T-helper 22 cell (primary cell): Measurements from ENCODE around the gene PHLPP1.

Source experiments
- DNase-seq: peaks from one replicate; pipeline ENCODE4 v3.0.0-alpha.2; 2020; ENCODE audit warnings: low read depth

PHLPP1 gene

DNA sequence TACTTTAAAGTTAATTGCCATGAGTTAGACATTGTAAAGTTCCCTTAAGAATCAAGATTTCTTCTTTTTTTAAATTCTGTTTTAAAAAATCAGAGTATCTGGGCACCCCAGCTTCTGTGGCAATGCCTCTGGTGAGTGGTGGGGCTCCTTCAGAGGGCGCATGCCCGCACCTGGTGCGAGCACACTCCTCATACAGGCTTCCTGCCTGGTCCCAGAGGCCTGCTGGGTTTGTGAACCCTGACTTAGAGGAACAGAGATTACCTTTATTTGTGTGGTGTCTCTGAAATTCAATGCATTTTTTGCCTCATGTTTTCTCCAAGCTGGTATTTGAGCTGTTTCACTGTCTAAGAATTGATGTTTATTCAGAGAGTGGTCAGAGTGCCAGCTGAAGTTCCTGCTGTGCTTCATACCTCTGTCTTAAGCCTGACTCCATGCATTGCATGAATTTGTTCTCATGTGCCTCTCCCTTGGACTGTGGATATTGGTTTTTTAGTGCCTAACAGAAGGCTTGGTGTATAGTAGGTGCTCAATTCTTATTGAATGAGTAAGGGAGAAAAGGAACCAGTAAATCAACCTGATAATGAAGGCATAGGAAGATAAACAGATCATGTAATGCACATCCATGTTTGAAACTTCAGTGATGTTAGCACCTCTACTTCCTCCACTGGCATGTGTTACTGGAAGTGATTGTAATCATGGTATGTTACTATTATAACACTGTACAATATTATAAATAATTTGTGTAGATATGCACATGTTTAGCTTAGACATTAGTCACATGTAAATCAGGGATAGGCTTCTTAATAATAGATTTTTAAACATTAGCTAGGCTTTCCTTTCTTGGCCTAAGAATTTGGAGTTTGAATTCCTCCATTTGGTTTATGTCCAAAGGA lies 29.0 kb downstream of the PHLPP1 start:
- no peak for DNase-seq

DNA sequence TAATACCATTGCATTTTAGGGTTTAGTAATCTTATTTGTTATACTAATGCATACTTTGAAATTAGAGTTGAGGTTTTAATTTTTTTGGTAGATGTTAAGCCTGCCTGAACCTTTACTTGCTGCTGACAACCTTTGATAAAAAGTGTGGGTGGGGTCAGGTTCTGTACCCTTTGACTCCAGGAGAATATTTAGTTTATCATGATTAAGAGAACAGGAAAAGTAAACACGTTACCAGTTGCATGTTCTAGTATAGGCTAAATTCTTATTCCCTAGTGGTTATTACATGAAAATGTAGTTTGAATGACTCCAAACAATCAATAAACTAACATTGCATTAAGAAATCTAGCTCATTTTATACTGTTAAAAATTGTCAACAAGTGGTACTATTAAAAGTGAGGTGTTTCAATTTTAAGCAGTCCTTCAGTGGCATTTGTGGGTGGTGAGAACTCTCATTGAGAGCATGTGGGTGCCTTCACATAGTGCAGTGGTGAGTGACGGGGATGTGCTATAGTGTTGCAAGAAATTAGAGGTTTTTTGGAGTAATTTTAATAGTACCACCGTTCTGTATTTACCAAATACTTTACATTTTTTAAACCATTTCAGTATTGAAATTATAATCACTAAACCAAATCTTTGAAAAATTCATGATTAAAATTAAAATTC lies 29.9 kb downstream of the PHLPP1 start:
- no peak for DNase-seq

DNA sequence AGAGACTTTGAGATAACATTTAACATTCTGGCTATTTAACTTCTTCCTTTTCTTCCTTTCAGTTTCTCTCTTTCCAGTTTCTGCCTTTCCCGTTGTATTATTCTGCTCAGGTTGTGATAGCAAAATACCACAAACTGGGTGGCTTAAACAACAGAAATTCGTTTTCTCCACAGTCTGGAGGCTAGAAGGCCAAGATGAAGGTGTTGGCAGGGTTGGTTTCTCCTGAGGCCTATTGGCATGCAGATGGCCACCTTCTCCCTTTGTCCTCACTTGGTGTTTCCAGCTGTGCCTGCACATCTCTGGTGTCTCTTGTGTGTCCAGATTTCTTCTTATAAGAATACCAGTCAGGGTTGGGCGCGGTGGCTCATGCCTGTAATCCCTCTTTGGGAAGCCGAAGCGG lies 34.0 kb downstream of the PHLPP1 start:
- DNase-seq: no peak

DNA sequence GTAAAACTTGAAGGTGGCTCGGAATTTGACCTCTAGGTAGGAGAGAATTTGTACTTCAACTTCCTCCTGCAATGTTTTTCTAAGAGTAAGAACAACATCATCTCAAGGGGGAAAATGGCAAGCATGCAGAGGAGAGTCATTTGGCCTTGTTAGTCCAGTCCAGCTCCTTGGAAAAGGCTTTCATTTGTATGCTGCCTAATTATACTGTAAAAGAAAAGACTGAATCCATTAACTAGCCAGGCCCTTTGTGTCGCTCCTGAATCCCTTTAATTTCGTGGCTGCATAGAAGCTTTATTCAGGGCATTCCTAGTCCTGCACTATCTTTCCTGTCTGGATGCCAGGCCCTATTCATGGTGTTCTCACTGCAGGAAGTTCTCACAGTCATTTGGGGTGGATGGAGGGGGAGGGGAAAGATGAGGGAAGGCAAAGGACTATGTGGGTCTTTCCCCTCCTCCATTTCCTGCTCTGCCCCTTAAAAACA lies 36.0 kb downstream of the PHLPP1 start:
- DNase-seq: no peak

DNA sequence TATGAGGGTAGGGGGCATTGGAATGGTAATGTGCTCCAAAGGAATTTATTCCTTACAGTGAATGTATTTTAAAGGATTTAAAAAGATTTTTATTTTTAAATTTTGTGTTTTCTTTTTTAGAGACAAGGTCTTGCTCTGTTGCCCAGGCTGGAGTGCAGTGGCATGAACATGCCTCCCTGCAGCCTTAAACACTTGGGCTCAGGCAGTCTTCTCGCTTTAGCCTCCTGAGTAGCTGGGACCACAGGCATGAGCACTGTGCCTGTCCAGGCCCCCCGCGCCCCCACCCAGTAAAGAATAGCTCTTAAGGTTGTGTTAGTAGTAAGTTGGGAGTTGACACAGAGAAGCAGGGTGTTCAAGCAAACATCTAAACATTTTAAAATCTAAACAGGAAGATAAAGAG lies 36.6 kb downstream of the PHLPP1 start:
- DNase-seq: no peak

DNA sequence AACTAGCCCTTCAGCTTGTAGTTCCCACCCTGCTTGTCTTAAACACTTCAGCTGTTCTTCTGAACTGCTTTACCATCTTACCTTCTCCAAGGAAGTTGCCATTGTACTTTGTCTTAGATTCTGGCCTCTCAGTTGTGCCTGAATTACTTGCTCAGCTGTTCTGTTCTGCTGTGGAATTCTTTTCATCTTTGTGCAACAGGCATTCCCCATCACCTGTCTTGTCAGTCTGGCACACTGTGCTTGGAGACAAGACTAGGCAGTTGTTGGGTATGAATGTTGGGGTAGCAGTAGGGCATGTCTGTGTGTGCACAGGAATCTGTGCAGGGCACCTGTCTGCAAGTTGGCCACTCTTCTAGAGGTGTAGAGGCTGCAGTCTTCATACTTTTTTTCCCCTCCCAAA lies 38.7 kb downstream of the PHLPP1 start:
- DNase-seq: no peak

DNA sequence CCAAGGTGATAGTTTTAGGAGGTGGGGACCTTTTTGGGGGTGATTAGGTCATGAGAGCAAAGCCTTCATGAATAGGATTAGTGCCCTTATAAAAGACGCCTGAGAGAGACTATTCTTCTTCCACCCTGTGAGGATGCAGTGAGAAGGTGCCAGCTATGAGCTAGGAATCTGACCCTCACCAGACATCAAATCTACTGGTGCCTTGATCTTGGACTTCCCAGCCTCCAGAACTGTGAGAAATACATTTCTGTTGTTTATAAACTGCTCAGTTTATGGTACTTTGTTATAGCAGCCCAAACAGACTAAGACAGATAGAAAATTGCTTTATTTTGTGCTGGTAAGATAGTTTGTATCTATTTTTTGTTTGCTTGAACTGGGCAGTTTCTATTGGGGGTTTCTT lies 40.1 kb downstream of the PHLPP1 start:
- no peak for DNase-seq

DNA sequence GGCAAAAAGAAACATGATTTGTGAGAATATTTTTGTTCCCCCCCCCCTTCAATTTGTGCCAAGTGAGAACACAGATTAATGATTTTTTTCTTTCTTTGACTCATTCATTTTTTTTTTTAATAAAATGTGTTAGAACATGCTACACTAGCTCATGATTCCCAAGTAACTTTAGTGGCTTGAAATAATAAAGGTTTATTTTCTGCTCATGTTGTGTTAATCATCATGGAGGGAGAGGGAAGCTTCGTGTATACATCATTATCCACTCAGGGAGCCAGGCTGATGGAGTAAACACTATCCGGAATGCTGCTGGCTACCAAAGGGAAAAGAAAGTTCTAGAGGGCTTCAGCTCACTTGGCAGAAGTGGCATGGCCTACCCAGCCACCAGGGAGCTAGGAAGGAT lies 40.6 kb downstream of the PHLPP1 start:
- no peak for DNase-seq

DNA sequence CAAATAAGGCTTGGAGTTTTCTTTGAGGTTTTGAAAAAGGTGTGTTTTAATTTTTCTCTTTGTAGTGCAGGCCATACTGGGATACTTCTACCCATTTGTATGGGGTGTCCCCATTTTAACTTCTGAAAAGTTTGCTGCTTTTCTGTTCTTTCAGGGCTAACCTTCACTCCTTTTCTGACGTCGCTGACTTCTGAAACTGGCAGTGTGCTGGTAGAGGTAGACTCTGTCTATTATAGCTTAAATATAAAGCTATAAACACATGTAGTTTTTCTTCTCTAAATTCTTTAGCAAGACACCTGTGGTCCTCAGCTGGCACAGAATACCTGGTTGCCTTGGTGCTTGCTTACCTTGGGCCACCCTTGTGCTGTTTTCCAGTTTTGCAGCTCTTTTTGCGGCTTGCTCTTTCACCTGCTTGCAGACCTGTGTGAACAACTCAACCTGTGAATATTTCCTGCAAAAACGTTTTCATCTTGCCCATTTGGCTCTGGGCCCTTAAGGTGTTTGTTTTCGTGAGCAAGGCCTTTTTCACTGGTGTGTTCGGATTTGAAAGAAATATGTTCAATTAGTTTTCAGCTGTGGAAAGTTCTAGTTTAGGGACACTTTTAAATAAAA lies 42.2 kb downstream of the PHLPP1 start:
- no peak for DNase-seq

DNA sequence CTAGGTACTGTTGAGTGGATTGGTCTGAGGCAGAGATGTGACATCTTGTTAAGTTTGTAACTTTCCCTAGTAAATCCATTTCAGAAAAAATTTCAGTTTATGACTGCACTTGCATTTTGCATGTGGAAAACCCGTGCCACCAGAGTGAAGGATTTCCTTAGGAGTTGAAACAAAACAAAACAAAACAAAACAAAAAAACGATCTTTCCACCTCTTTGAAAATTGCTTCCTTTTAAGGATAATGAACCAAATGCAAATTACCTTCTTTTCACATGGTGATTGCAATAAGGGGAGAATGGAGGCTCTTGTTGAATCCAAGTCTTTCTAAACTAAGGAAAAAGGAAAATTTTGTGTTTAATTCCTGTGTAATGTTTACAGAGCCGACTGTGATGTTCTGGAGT lies 43.2 kb downstream of the PHLPP1 start:
- DNase-seq: no peak

DNA sequence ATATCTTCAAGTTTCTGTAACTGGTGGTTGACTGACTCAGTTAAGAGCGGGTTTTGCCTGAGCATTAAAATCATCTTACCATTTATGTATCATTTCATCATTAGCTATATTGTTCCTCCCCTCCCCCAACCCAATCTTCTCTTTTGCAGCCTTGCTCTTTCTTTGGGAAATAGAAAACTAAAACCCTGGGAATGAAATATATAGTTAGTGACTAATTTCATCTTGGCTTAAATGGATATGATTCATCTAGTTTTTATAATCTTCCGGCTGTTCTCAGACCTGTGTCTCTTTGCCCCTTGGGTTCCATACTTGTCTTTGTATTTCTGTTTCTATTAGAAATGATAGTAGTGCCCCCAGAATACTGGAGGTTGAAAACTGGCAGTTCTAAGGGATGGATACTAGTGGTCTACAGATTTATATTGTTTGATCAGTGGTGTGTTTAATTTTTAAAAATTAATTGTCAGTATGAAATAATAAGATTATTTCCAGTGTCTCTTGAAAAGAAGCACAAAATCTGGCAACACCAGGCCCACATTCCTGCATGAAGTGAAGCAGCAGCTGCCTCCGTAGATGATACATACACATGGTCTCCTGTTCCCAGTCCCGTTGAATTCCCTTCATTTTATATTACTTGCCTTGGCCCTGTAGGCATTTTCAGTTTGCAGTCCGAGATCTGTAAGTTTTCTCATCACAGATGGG lies 44.5 kb downstream of the PHLPP1 start:
- no peak for DNase-seq

DNA sequence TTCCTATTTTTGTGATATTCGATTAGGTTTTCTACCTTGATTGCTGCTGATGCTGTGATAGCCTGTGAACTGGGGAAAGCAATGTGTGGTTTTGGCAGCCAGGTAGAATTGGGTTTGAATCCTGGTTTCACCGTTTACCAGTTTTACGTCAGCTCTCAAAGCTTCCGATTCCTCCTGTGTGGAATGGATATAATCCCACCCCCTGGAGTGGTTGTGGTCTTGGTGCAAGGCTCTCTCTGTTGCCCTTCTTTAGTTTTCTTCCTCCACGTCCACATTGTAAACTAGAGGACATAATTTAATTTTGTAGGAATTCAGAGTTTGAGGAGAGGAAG lies 45.0 kb downstream of the PHLPP1 start:
- DNase-seq: no peak

DNA sequence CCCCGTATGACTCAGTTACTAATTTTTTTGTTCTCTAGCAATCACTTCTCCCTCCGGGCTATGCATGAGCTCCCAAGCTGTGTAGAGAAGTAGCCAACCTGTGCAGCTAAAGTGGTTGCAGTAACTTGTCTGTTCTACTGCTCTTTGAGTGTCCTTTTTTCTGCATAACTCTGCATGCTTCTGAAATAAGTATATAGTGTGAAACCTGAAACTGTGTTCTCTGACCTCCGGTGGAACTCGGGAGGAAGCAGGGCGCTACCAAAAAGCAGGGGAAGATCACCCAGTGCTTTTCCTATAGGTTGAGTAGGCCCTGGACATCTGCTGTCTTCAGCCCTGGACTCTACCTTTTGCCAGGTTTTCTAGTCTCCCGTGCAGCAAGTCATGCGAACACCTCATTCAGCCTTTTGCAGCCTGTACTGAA lies 47.8 kb downstream of the PHLPP1 start:
- DNase-seq: no peak

DNA sequence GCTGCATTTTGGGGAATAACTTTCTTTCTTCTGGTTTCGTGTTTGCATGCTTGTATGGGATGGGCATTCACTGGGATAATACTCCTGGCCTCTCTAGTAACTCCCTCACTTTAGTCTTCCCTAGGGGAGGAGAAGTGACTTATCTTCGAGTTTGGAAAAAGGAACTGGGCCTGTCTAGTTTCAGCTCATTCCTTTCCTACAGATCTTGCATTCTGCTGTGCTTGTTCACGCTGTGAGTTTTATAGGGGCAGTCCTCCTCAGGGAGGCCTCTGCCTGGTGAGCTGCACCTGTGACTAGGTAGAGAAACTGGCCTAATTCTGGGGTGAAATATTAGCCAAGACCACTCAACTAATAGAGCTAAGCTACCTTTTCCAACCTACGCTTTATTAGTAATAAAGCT lies 50.9 kb downstream of the PHLPP1 start:
- no peak for DNase-seq

DNA sequence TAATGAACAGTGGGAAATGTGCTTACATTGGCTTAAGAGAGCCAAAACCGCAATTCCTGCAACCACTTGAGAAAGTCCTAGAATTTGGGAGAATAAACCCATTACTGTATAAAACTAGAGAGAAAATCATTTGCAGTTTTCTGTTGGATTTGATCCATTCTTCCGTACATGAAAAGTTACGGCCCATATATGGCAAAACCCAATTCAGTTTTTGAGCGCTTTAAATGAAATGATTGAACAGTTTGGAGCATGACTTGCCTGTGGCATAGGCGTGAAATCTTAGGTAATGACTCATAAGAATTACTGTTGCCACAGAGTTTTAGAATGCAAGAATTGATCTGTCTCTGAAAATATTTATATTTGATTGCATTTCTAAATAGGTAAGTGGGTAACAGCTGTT lies 52.0 kb downstream of the PHLPP1 start:
- DNase-seq: no peak

DNA sequence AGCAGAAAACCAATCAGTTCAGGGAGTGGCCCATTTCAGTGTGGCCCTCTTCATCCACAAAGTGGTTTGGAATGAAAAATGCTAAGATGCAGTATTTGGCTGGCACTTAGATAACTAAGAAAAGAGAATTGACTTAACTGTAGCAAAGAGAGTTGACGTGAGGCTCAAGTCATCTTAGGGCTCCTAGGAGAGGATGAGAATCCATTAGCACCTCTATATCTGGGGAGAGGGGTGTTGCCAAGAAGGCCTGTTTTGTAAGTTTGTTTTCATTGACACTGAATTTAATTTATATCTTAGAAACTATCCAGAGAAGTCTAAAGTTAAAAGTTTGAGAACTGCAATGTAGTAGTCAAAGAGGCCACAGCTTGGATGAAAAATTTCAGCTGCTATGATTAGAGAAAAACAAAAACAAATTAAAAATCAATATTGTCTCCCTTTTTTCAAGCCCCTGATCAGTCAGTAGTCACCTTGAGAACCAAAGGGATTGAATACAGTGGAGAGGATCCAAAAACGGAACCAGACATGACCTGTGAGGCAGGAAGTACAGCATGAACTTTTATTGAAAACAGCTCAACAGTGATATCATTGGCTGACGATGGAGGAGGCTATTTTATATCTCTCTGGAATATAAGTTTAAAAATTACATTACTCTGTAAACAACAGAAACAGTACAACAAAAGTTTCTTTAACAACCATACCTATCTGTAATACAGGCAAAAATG lies 52.7 kb downstream of the PHLPP1 start:
- DNase-seq: no peak

DNA sequence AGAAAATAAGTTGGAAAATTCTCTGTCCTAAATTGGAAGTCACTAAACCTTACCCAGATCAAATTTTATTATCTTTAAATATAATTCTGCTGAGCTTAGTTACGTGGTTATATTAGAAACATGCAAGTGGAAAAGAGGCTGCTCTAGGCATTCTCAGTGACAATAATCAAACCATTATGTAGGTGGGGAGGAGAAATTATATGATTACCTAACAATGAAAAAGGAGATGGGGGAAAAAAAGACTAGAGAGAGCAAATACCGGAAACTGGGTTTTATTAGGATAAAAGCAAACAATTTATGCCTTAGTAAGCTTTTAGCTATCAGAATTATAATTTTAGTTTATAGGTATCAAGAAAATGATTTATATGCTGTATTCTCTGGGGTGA lies 53.2 kb downstream of the PHLPP1 start:
- DNase-seq: no peak

DNA sequence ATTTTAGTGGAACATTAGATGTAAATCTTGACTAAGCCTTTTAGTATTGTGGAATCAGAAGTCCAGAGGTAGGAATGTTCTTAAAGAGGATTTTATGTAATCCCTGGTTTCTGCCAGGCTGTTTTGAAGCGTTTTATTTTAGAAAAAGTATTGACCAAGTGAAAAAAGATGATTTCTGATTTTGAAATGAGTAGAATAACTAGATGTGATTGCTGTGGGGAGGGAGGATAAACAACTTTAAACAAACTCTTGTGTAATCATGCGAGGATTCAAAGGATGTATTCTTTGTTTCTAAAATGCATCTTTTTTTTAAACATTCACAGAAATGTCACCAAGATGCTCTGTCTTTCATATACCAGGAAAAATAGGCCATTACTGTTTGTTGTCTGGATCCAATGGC lies 53.9 kb downstream of the PHLPP1 start:
- no peak for DNase-seq

DNA sequence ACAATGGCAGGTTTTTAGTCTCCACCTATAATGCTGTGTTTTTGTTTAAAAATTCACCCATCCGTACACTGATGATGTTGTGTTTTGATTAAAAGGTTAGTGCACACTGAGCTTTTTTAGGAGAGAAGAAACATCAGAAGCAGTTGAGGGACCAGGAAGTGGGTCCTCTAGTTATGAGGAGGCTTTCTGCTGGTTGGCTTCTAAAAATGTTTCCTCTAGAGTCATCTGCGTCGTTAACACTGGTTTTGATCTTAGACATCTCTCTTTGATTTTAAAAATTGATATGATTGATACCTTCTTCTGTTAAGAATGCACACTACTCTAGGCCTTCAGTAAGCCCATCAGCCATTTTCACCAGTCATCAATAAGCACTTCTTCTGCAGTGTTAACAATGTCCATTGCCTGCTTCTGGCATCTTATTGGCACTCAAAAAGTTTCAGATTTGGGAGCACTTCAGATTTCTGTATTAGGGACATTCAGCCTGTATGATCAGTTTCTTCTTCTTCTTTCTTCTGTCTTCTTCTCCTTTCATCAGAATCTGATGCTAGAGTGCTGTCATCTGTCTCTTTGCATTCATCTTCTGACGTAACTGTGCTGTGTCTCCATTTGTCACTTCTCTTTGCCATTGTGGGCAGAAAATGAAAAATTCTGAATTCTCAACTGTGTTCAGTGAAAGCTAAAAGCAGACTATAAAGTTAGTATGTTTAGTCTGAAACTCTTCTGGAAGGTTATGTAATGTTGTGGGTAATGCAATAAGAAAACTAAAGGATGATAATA lies 56.3 kb downstream of the PHLPP1 start:
- DNase-seq: no peak

DNA sequence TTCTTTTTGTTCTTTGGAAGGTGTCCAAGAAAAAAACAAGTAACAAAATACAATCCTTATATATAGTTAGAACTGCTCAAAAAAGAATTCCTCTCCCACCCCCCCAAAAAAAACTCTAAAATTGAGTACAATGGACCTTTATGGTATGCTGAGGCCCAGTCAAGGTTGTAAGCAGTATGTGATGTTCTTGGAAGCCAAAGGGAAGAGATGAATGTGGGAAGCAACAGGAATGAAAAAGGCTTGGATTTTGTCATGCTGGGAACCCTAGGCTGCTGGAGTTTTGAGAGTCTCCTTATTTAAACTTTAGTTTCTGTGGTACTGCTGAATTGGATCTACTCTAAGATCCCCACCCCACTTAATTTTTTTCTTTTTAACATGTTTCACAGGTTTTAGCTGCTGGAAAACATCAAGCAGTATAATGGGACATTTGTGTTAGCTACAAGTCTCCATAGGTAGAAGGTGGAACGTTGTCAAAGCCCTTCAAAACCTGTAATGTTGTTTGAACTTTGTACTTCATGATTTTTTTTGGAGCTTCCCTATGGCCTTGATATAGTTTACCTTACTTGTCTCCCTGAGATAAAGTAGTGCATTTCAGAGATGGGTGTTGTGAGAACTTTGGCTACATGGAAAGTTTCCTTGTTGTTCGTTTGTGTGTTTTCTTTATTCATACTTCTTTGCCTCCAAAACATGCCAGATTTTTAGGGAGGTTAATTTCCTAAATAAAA lies 57.7 kb downstream of the PHLPP1 start:
- DNase-seq: no peak

DNA sequence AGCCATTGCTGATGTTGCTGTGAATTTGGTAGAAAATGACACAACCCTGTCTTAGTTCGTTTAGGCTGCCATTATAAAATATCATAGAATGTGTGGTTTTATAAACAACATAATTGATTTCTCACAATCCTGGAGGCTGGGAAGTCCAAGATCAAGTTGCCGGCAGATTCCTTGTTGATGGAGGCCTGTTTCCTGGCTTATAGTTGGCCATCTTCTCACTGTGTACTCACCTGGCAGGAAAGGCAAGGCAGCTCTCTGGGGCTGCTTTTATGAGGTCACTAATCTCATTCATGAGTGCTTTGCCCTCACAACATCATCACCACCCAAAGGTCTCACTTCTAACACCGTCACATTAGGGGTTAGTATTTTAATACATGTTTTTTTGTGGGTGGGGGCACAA lies 58.4 kb downstream of the PHLPP1 start:
- no peak for DNase-seq
